LNCaP clone FGC (cell line): Measurements from ENCODE around the gene SORBS1.

Source experiments
- DNase-seq: peaks from one replicate; pipeline ENCODE4 v3.0.0-alpha.2; 2011; ENCODE audit warnings: low read depth
- H3K4me3 ChIP-seq: 2 replicates; pipeline ENCODE4 v1.5.1; 2011; ENCODE audit warnings: mild to moderate bottlenecking, low read depth, low read length, control low read depth
- TF ChIP-seq, protein P1 (sequence below): IDR thresholded peaks from 2 replicates; pipeline ENCODE4 v1.5.1; 2012; ENCODE audit warnings: mild to moderate bottlenecking; ENCODE audit not compliant: control insufficient read depth, insufficient read depth; ENCODE audit errors: extremely low read depth

SORBS1 gene

DNA sequence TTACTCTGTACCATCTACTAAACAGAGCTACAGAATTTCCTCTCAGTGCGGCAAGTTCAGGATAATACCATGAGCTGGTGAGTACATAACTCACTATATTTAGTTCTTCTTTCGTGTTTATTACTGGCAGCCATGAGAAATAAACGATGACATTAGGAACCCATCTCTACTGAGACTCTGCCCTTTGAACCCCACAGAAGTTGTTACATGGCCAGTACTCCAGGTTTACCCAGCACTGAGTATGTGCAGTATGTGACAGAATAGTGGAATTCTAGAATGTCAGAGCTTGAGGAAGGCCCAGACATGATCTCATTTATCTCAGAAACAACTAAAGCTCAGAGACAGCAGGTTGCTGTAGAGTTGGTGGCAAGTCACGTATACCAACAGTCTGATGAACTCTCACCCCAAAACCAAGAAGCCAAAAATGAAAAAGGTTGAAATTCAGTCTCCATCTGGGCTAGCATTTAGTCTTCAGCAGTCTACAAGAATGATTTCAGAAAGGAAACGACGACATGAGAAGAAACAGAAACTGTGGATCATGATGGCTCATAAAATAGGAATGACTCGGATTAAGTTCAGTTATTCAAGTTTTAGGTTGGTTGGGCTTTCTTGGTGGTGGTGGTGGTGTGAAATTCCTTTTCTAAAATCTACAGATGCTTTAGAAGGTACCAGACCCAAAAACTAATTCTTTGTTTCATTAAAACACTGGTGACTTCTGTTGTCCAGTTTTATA, 78.5 kb downstream of the SORBS1 start:
- DNase-seq, result no peak
- TF ChIP-seq, protein P1, sequence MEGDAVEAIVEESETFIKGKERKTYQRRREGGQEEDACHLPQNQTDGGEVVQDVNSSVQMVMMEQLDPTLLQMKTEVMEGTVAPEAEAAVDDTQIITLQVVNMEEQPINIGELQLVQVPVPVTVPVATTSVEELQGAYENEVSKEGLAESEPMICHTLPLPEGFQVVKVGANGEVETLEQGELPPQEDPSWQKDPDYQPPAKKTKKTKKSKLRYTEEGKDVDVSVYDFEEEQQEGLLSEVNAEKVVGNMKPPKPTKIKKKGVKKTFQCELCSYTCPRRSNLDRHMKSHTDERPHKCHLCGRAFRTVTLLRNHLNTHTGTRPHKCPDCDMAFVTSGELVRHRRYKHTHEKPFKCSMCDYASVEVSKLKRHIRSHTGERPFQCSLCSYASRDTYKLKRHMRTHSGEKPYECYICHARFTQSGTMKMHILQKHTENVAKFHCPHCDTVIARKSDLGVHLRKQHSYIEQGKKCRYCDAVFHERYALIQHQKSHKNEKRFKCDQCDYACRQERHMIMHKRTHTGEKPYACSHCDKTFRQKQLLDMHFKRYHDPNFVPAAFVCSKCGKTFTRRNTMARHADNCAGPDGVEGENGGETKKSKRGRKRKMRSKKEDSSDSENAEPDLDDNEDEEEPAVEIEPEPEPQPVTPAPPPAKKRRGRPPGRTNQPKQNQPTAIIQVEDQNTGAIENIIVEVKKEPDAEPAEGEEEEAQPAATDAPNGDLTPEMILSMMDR, result no peak
- H3K4me3 ChIP-seq, result no peak overlapping the region

DNA sequence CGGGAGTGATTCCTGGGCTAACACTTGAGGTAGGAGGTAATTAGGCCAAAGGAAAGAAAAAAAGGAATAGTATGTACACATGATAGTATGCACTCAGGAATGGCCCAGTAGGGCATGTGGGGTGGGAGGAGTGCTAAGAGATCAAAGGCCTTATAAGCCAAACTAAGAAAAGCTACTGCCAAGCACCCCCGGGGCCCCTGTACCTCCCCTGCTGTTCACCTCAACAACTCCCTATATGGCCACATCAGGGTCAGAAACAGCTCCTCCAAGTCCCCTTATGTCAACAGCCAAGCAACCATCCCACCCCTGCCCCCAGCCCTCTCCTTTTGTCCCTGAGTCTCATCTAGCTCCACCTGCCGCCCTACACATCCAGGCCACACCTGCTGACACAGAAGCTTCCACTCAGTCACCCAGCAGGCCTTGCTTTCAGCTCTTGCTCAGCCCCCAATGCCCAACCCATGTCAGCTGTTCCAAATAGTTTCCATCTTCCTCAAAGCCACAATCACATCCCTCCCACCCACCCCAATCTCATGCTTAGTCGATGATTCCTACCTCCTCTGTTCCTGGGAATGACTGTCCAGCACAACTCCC, 80.2 kb downstream of the SORBS1 start:
- TF ChIP-seq, protein P1, result no peak
- no peak overlapping the region for H3K4me3 ChIP-seq
- DNase-seq, result no peak

DNA sequence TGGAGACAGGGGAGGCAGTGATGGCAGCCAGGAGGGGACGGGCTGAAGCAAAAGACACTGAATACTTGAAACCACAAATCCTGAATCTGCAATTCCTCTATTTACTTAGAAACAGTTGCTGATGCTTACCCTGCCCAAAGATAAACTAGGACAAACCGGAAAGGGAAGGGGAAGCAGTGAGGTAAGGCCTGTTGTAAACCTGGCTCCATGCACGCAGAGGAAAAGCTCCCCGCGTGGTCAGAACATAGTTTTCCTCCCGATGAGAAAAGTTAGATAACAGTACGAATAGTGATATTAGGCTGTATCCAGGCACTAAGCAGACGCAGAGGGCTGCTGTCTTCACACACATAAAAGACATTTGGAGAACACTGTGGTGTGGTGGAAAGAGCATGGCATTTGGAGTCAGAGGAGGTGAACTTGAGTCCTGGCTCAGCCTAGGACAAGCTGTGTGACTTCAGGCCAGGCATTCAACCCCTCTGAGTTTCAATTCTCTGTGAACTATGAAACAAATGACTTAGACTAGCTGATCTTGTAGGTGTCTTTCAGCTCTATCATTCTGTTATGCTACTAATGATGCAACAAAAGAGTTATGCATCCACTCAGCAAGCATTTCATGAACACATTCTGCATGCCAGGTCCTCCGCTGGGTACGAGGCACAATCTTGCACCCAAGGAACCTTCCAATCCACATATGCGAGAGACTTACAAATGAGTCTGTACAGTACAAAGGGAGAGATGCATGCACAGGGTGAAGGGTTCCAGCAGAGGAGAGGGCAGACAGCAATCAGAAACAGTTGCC, 80.9 kb downstream of the SORBS1 start:
- TF ChIP-seq, protein P1, result no peak
- no peak overlapping the region for H3K4me3 ChIP-seq
- DNase-seq, result no peak

DNA sequence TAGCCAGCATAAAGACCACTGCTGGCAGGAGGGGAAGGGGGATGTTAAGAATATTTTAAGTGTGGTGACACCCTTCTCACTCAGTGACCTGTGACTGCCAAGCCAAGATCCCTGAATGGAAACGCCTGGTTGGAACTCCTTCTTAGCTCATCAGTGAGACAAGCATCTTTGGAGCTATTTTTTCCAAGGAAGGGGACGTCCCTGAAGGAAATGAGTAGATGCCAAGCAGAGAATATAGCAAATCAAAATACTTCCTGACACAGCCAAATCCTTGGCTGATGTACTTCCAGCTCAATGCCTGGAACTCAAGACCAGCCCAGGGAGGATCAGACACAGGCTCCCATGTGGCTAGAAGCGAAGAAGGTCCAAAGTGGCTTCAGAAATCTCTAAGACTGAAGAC, 82.2 kb downstream of the SORBS1 start:
- no peak overlapping the region for H3K4me3 ChIP-seq
- DNase-seq, result no peak
- TF ChIP-seq, protein P1, result no peak

DNA sequence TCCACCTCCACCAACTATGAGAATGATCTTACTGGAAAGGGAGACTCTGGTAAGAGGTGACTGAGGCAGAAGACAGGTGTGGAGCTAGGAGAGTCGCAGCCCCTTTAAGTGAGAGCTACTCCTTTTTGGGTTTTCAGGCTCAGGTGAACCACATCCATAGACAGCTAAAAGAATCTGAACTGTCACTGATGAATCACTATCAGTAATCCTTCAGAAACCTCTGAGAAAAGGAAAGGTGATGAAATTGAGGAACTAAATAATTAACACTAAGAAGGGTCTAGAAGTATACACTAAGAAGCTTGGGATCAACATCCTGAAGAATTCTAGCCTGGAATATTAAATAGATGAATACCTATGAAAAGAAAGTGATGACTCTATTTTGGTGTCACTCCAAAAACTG, 83.0 kb downstream of the SORBS1 start:
- TF ChIP-seq, protein P1, result no peak
- DNase-seq, result no peak
- no peak overlapping the region for H3K4me3 ChIP-seq

DNA sequence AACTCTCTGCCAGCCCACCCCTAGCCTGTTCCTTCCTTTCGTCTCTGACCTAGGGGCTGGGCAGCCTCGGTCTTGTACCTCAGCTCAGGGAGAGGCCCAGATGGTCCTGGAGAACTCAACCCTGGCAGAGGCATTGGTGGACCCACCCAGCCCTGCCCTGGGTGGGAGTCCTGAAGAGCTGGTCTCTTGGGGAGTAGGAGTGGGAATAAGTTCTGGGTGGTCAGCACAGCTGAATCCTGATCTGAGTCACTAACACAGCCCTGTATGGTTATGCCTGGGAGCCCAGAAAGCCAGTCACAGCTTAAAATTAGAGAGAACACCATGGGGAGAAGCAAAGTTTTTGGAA, 84.0 kb downstream of the SORBS1 start:
- TF ChIP-seq, protein P1, result no peak
- no peak overlapping the region for H3K4me3 ChIP-seq
- DNase-seq, result no peak
